Measurements from ENCODE around the gene MORC2.
A peak's percentile ranks its signal among the peaks of the same experiment; 100 is the strongest.

Gene MORC2

DNA sequence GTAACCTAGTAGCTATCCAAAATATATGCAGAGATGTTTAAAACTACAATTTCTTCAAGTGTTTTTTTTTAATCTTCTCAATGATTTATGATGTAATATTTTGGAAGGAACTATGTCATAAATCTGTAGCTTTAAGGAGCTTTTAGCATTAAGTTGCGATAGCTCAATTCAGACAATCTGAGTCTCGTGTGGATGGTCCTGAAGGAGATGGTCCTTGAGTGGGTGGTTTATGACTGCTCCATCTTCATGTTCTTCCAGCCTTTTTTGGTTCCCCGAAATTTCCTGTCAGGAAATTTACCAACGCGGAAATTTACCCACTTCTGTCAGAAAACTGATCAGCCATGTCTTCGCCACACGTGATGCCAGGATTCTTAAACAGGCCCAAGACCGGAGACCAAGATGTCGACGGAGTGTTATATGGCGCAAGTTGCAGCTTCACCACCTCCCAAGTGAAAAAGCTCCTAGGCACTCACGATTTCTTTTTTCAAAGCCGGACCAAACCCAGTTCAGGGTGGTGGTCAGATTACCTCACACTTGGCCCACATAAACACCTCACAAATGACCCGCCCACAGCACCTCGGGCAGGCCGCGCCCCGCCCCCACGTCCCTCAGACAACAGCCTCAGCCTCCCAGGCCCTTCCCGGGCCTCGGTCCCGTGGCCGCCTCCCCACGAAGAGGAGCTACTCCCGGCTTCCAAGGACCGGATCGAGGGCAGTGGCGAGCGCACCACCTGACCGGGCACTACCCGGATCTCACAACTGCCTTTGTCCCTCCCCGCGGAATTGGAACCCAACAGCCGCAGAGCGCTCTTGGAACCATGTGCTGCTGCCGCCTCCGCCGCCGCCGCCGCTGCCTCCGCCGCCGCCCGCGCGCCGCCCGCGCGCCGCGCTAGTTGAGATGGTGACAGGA, at the start of gene MORC2:
TSS of gene MORC2 (minus strand) at position 760 of the 909 bp plus-strand sequence. CDS start 885 bp downstream, outside the sequence.
- DNase-seq = no peak

DNA sequence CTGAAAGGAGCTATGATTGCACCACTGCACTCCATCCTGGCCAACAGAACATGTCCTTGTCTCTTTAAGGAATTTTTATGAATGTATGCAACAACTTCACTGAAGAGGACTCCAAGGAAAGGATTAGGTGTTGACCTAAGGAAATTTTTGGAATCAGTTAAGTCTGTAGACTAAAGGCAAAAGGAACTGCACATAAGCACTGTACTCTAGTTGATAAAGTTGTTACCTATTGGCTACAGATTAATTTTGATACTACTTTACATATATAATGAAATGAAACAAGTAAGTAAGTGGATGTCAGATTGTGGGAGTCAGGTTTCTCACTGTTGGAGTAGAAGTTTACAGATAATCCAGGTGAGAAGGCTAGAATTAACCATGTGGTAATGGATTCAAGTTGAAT, 37.0 kb upstream of the MORC2 start:
- DNase-seq = no peak

DNA sequence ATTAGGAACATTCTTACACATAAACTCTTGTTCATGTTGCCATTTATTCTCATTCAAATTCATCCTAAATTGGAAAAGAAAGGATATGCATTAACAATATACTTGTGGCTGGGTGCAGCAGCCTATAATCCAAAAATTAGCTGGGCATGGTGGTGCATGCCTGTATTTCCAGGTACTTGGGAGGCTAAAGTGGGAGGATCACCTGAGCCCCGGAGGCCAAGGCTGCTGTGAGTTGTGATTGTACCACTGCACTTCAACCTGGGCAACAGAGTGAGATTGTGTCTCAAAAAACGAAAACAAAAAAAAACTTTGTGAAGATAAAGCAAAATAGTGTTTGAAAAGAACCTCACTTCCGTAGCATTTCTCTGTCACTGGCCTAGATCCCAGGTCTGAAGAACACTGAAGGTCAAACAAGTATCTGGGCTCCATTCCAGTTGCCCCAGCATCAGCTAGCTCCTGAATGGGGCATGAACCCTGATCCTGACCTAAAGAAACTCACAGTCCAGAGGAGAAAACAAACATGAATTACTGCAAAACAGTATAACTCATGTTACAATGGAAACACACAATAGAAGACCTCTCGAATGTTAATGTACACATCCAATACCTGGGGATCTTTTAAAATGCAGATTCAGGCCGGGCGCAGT, 32.7 kb upstream of the MORC2 start:
- no peak for DNase-seq

DNA sequence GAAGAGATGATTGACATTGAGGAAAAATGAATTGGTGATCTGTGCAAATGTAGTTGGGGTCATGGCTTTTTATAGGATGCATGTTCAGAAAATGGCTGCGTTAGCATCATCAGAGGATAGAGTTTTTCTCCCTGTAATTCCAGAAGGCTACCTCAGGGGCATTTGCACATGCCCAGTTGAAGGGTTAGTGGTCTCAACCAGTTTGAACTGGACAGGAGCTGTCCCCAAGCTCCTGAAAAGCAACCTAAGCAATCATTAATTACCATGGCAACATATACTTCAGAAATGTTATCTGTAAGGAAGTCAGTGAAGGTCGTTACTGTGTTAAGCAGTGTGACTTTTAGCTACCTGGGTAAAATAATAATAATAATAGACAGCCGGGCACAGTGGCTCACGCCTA, 29.8 kb upstream of the MORC2 start:
- no peak for DNase-seq

DNA sequence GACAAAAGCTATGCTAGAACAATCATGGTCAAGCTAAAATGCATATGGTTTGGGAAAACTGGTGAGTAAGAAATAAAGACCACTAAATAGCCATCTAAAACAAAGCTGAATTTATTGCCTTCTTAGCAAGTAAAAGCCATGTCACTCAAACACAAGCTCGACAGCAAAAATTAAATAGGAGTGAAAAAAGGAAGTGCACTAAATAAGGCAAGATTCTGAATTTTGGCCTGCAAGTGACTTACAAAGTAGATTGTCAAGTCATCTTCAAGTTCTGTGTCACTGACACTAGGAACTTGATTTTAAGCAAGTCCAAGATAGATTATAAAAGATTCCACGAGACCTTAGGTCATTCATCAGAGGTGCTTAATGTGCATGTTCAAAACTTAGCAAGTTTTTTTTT, 27.9 kb upstream of the MORC2 start:
- no peak for DNase-seq

DNA sequence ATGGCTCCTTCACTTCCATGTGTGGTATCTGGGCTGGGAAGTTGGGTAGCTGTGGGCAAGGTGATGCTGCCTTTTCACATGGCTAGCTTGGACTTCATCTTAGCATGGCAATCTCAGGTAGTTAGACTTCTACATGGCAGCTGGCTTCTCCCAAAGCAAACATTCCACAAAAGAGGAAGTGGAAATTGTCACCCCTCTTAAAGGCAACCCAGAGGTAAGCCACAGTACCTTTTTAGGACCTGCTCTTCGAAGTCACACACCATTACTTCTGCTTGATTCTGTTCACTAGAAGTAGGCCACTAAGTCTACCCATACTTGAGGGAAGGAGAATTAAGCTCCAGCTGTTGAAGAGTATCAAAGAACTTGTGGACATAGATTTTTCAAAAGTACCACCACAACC, 26.4 kb upstream of the MORC2 start:
- DNase-seq = no peak

DNA sequence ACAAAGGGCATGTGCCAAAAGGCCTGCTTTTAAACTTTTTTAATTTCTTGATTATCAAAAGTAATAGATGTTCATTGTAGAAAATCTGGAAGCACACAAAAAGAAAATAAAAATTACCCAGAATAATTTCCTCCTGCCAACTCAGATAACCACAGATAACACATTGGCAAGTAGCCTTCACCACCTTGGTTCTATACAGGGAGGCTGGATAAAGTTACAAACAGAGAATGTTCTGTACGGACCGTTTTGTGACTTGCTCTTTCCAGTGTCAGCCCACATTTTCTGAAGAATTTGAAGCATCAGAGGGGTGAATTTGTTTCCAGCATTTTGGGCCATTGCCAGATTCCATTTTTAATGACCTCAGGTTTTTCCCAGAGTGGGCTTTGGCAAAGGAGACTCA, 24.0 kb upstream of the MORC2 start:
- no peak for DNase-seq

DNA sequence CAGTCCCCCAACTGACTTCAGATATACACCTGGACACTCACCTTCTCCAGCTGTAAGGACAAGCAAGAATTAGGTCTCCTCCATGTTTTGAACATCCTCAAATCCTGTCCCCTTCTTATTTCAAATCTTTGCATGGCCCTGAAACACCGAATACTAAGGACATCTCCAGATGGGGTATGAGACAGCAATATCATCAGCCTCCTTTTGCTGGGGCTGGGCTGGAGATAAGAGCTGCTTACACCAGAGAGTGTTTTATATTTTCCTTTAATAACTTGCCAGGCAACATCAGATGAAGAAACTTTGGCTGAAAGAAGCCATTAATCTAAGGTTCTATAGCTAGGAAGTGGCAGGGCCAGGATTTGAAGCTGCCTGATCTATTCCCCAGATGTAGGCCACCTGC, 22.1 kb upstream of the MORC2 start:
- no peak for DNase-seq

DNA sequence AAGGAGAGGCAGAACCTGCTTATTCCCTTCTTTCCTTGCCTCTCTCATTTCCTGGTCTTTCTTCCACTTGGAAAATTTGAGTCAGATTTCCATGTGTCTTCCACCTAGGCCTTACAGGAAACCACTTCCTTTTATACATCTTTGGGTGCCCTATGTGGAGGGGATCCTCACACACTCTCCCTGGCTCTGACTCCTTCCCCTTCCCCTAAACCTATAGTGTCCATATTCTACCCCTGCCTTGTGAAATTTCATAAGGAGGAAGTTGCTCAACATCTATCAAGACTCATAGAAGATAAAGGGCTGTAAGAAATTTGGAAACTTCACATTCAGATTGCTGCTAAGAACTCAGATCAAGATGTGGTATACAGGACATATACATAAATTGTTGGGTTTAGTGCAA, 20.9 kb upstream of the MORC2 start:
- DNase-seq = no peak

DNA sequence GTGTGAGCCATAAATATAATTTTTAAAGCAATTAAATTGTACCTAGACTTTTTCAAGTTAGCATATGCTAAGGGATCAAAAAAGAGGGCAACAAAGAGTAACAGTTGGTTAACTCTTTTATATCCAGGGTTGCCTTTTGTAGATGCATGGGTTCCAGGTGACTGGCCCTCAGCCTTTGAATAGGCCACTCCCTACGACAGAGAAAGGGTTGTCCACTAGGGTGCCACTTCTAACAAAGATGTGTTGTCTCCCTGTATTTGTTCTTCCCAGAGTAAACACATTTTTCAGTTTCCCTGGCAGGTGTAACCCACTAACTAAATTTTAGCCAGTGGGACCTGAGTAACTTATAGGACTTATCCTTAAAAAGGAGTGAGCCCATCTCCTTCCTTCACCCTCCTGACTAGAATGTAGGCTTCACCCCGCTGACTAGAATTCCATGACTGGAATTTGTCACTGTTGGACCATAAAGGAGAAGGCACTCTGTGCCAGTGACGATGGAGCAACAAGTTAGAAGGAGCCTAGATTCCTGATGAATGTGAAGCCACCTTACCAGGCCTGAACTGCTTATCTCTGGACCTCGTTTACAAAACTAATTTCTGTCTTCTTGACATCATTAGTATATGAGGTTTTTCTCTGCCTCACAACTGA, 17.1 kb upstream of the MORC2 start:
- DNase-seq = no peak

DNA sequence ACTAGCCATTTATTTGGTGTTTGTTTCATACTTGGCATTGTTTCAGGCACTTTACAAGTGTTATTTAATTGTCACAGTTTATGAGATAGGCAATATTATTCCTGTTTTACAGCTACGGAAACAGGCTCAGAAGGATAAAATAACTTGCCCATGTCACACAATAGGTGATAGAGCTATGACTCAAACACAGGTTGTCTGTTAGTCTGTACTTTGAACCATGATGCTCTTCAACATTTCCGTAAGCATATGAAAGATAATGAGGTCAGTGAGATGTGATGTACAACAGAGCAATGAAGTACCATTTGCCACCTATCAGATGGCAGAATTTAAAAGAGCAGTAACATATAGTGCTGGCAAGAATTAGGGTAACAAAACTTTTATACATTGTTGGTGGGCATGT, 15.7 kb upstream of the MORC2 start:
- DNase-seq = no peak

DNA sequence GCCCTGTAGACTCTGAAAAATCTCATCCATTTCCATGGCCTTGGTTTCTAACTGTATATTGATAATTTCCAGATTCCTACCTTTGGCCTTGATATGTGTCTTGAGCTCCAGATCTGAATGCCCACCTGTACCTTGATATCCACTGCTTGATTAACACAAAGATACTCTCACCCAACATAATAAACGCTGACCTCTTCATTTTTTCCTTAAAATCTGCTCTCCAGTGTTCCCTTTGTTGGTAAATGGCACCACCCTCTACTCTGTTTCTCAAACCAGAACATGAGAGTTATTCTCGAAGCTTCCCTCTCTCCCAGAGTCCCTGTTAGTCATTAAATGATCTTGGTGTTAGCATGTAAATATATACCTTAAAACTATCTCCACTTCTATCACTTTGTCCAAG, 13.9 kb upstream of the MORC2 start:
- no peak for DNase-seq

DNA sequence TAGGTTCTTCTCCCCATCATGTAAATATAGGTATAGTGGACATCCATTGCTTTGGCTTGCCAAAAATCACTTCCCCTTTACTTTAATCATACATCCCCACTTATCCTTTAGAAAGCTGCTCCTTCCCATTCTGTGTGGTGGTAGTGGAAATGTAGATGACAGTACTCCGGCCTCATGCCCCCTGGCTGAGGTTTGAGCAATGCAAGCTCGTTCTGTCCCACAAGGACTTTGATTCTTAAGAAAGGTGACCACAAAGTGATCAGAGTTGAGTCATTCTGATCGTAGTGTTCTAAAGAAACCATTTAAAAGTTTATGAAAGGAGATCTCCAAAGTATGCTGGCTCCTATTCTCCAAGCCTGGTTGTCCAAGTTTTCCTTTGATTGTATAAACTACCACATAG, 11.4 kb upstream of the MORC2 start:
- no peak for DNase-seq

DNA sequence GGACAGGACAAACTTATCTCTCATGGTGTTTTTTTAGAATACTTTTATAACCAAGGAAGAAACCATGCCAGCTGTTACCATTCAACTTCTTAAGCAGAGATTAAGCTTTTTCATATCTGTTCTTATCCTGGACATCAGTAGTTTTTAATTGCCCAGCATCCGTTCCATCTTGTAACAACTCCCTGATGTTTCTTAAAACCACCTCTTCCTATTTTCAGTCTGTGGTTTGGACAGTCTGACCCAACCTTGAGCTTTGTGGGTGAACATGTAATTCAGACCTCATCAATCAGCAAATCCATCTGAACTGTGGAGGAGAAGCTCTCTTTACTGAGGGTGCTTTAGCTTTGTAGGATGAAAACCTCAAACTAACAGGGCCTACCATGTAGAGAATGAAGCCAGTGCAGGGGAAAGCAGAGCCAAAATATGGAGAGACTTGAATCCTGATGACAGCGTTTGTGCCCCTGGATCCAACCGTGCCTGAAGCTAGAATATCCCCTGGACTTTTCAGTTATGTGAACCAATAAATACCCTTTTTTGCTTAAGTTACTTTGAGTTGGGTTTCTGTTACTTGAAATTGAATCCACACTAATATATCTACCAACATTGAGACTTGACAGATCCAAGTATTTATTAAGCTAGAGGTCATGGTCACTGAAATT, 9.9 kb upstream of the MORC2 start:
- no peak for DNase-seq

DNA sequence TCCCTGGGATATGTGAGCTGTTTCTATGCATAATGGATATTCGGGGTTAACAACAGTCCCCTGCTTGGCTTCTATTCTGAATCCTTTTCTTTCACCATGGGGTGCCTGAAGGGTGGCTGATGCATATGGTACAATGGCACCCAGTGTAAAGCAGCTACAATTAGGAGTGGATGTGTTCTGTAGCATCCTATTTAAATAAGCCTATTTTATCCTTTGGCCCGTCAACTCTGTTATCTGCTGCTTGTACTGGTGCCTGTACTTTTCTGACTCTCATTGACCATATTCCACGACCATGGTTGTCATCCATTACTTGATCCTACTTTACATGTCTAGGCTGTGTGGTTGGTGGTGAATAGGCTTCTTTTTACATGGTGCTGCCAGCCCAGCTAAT, 1.8 kb upstream of the MORC2 start:
- no peak for DNase-seq

DNA sequence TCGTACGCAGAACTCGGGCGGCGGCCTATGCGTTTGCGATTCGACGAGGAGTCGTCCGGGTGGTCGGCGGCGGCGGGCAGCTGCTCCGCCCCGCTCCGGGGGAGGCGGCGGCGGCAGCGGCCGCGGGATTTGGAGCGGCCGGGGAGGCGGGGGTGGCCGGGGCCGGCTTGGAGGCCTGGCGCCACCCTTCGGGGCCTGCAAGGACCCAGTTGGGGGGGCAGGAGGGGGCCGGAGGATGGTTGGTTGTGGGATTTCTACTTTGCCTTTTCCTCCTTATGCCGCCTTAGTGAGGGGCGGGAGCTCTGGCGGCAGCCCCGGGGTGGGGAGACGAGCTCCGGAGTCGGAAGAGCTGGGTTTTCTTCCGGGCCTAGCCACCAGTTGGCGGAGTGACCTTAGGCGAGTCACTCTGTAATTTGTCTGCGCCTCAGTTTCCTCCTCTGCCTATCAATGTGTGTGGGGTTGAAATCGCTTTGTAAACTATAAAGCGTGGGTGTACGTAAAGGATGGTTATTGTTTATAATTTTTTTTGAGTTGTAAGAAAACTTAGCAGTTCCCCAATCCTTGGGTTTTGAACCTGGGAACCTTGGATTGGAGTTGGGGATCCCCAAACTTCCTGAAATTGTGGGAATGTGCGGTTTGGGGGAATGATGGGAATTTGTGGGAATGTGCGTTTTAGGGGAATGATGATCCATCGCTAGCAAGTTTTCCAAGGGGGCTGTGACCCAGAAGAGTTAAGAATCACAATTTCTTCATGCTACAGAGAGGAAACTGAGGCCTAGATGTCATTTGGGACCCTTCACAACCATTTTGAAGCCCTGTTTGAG, 1.2 kb upstream of the MORC2 start:
- peak in 1 of 2 experiments; percentile 68 for DNase-seq

DNA sequence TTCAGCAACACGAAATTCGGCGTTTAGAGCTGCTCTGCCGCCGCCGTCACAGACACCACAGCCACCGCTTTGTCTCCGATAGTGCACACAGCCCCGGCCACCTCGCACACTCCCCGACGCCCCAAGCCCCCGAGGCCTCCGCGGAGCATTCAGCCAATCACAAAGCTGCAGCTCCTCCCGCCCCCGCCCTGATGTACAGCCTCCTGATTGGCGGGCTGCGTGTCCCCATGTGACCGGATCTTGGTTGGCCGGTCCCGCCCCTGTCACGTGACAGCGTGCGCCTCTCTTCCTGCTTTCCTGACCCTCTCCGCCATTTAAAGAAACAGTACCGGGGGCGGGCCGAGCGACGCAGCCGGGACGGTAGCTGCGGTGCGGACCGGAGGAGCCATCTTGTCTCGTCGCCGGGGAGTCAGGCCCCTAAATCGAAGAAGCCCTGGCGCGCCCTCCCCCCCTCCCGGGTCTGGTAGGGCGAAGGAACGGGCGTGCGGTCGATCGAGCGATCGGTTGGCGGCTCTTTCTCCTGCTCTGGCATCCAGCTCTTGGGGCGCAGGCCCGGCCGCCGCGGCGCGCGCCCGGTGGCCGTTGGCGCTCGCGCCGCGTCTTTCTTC, 454 bp upstream of the MORC2 start, which contains the start of gene TUG1:
TSS of gene TUG1 (plus strand) at position 342 of the 608 bp plus-strand sequence.
- DNase-seq = peak; percentile 97 to 98

DNA sequence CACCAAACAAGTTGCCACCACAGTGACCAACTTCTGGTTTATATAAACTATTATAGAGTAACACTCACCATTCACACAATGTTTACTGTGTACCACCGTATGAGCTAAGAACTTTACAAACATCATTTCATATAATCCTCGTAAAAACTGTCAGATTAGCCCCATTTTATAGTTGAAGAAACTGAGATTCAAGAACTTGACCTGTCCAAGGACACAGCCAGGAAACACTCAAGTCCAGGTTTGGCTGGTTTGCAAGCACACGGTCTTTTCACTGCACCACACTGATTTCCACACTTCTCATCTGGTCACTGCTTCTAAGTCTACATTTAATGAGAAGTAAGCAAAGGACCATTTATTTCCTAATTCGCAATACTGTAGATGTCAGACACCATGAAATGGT, 3.7 kb downstream of the MORC2 start:
- DNase-seq = no peak

DNA sequence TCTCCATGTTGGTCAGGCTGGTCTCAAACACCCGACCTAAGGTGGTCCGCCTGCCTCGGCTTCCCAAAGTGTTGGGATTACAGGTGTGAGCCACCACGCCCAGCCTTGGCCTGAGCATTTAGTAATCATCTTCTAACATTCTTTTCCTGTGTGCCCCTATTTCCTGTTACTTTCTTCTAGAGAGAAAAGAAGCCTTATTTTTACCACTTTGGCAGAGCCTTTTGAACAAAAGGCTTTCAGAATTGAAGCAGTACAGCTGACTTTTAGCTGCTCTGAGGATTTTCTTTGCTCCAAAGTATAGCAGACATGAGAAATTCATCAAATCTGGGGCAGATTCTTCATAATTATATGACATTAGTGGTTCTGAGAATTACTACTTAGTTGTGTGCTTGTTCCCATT, 13.4 kb downstream of the MORC2 start:
- DNase-seq = no peak

DNA sequence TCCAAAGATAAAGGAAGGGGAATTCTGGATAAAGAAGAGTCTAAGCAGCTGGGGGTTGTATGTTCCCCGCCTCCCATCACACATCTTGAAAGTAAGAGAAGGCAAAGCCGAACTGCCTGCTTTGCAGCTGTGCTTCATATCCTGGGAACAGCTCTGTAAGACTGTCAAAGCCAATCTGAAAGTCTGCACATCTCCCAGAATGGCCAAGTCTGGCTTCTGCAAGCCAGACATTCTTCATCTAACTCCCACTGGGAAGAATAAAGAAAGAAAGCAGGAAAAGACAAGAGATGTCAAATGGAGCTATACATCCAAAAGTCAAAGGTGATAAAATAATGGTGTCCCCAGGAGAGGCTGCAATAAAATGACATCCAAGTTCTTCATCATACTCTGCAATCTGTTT, 15.4 kb downstream of the MORC2 start:
- DNase-seq = no peak

DNA sequence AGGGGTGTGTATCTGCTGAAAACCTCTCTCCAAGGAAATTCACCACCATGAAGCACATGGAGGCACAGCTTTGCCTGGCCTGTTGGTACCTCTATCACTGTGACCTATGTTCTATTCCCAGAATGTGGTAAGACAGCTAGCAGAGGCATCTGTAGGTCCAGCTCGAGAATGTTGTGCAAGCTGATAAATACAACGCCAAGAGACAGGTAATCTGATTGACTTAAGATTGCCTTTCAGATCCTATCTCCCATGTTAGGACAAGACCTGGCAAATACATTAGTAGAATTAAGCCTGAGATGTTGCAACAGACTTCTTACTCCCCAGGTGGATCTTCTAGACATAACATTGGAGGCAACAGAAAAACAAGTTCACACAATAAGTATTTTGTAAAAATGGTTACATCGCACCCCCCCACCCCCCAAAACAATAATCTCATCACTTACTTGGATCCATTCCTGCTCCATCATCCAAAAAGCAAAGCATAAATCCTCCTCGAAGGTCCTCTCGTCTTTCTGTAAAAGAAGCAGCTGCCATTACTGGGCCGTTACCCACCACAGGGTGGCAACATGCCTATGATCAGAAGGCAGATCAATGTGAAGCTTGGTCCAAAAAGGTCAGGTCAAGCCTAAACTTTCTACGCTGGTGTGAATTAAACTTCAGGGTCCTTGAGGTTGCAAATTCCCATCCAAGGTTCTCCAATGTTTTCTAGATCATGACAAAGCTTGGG, 18.5 kb downstream of the MORC2 start:
- no peak for DNase-seq

All from activated T-cell treated with anti-CD3 and anti-CD28 coated beads, Interleukin-2, amount 50 U/mL, for 48 hours (primary cell).